Hematopoietic multipotent progenitor cell treated with erythropoietin and hydrocortisone succinate and interleukin-3 and kit ligand, for 15 days (in vitro differentiated cells): Measurements from ENCODE around the gene CHST7.
"Not testable (repeated sequence)": the region's sequence is repeated elsewhere in the genome, so short reads cannot be mapped to it uniquely, and the experiment has no call there.

Experiments used
- DNase-seq: peaks from one replicate; pipeline ENCODE4 v3.0.0-alpha.2; 2015; ENCODE audit warnings: low spot score

Gene CHST7

GRCh38 chrX:46573331-46573891 is at the start of gene CHST7:
Gene CHST7, plus strand, starts transcription at chrX:46573765. Its CDS starts 167 bp downstream, at chrX:46573932.
- DNase-seq: no peak

- not testable (repeated sequence) for DNase-seq
These were observed 44.9 kb upstream of the CHST7 start for GRCh38 chrX:46528640-46529039.

- not testable (repeated sequence) for DNase-seq
These were observed 43.7 kb upstream of the CHST7 start for GRCh38 chrX:46529740-46530403.

GRCh38 chrX:46530404-46530908 is 43.1 kb upstream of the CHST7 start:
- DNase-seq: not testable (repeated sequence)

- DNase-seq: no peak
These were observed 42.1 kb upstream of the CHST7 start for GRCh38 chrX:46531442-46531841.

GRCh38 chrX:46543441-46543840 is 30.1 kb upstream of the CHST7 start:
- no peak for DNase-seq

GRCh38 chrX:46544527-46544926 is 29.0 kb upstream of the CHST7 start:
- not testable (repeated sequence) for DNase-seq

GRCh38 chrX:46545111-46546005 is 28.2 kb upstream of the CHST7 start, which contains the start of gene ZNF674:
Gene ZNF674, minus strand, starts transcription at chrX:46545421. Its CDS starts 3,334 bp downstream, at chrX:46542087.
- peak; percentile 89 for DNase-seq

- DNase-seq: no peak
These were observed 25.7 kb upstream of the CHST7 start for GRCh38 chrX:46547857-46548256.

- no peak for DNase-seq
These were observed 23.7 kb upstream of the CHST7 start for GRCh38 chrX:46549914-46550313.

GRCh38 chrX:46551494-46552128 is 22.0 kb upstream of the CHST7 start:
- DNase-seq: no peak

- no peak for DNase-seq
These were observed 19.6 kb upstream of the CHST7 start for GRCh38 chrX:46553935-46554334.

GRCh38 chrX:46554942-46555341 is 18.6 kb upstream of the CHST7 start:
- no peak for DNase-seq

- no peak for DNase-seq
These were observed 14.5 kb upstream of the CHST7 start for GRCh38 chrX:46559062-46559461.

- peak; percentile 29 for DNase-seq
These were observed 11.5 kb upstream of the CHST7 start for GRCh38 chrX:46561824-46562657.

- no peak for DNase-seq
These were observed 6.2 kb upstream of the CHST7 start for GRCh38 chrX:46567388-46567787.

GRCh38 chrX:46569621-46570020 is 3.9 kb upstream of the CHST7 start:
- no peak for DNase-seq

GRCh38 chrX:46571423-46572339 is 1.9 kb upstream of the CHST7 start:
- DNase-seq: no peak

GRCh38 chrX:46572340-46572936 is 1.1 kb upstream of the CHST7 start:
- no peak for DNase-seq
